ENCODE data around the gene SYNE1.
"Not testable (repeated sequence)": the region's sequence is repeated elsewhere in the genome, so short reads cannot be mapped to it uniquely, and the experiment has no call there.

Gene SYNE1

DNA sequence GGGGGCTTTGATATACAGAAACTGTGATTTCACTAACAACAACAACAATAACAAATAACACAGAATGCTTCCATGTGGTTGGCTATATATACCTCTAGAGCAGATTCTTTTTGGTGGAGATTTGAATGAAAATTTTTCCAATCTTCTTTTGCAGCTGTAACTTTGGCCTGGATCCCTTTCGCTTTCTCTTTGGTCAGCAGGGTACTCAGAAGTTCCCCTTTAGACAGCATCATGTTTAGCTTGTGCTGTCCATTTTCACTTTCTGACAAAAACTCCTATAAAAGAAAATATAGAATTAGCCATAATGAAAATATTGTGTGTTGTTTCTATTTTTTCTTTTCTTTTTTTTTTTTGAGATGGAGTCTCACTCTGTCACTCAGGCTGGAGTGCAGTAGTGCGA is 264.2 kb downstream of the SYNE1 start:
- no peak for DNase-seq (ENCODE audit: low spot score)

DNA sequence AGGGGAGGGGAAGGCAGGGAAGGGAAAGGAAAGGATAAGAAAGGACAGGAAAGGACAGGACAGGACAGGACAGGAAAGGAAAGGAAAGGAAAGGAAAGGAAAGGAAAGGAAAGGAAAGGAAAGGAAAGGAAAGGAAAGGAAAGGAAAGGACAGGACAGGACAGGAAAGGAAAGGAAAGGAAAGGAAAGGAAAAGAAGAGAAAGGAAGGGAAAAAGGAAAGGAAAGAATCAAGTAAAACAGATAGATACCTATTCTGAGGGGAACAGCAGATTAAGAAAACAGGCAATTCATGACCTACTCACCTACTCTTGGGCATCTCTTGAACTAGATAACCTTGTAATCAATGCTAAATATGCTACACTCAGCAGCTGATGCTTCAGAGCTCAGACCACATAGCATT is 265.4 kb downstream of the SYNE1 start:
- DNase-seq (ENCODE audit: low spot score) = no peak

- DNase-seq (ENCODE audit: low spot score) = no peak
These were observed 268.2 kb downstream of the SYNE1 start for GRCh38 chr6:152368751-152369624.

- DNase-seq (ENCODE audit: low spot score) = no peak
These were observed 272.3 kb downstream of the SYNE1 start for GRCh38 chr6:152364866-152365265.

DNA sequence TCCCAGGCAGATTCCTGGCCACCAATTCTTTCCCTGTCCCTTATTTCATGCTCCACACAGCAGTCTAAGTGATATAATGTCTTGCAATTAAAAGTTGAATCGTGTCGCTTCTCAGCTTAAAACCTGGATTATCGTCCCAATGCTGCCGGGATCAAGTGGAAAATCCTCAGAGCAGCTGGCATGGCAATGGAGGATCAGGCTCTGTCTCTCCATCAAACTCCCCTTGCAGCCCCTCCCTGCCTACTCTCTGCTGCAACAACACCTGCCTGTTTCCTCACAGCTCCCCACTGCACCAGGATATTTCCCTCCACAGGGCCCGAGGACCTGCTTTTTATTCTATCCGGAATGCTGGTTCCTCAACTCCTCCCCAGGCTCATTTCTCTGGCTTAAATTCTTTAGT is 277.1 kb downstream of the SYNE1 start:
- no peak for DNase-seq (ENCODE audit: low spot score)

- DNase-seq (ENCODE audit: low spot score) = peak; percentile 26
These were observed 280.5 kb downstream of the SYNE1 start for GRCh38 chr6:152356662-152357061.

GRCh38 chr6:152356016-152356415 is 281.1 kb downstream of the SYNE1 start:
- no peak for DNase-seq (ENCODE audit: low spot score)

GRCh38 chr6:152355166-152355565 is 282.0 kb downstream of the SYNE1 start:
- DNase-seq (ENCODE audit: low spot score) = no peak

- no peak for DNase-seq (ENCODE audit: low spot score)
These were observed 283.7 kb downstream of the SYNE1 start for GRCh38 chr6:152353440-152353839.

DNA sequence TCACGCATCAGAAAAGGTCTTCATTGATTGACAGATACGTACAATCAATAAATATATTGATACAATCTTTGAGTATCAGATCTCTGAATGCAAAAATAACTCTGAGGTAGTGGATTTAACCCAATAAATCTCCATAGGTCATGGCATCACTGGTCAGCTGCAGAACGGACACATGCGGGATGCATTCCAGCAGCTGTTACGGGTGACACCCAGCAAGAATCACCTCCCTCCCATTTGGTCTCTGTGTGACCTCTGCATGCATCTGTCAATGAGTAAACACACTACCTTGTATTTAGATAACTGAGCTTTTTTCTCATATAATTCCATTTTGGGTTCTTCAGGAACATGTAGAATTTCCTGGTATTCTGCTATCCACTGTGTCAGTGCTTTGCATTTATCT is 285.4 kb downstream of the SYNE1 start:
- no peak for DNase-seq (ENCODE audit: low spot score)

- no peak for DNase-seq (ENCODE audit: low spot score)
These were observed 286.1 kb downstream of the SYNE1 start for GRCh38 chr6:152351110-152351509.

DNA sequence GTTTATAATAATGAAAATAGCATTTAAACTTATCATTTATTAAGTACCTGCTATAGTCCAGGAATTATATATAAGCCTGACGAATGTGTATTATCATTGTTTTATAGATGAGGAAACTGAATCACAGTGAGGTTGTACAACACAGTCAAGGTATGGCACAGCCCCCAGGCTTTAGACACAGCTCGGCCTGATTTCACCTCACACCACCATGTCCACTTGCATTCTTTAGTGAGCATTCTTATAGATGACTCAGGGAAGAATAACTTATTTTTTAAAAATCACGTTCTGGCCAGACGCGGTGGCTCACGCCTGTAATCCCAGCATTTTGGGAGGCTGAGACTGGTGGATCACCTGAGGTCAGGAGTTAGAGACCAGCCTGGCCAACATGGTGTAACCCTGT is 289.0 kb downstream of the SYNE1 start:
- DNase-seq (ENCODE audit: low spot score) = no peak

DNA sequence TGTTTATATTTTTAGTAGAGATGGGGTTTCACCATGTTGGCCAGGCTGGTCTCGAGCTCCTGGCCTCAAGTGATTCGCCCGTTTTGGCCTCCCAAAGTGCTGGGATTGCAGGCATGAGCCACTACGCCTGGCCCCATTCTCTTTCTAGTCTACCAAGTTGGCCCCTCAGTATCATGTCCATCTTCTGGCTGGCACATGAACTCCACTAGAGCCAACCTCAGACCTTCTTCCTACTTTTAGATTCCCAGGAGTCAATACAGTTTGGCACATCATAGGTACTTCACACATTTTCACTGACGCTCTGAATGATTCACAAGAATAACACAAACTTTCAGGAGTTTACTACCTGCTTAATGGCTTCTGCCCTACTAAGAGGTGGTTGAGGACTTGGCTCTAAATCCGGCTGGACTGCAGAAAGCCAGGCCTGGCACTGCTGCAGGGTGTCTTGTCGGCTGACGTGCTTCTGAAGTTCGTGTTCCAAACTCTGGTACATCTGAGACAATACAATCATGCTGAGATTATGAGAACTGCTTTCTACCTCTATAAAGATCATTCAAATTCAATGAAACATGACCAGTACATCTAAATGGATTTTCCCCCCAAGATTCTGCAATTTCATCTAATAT is 293.3 kb downstream of the SYNE1 start:
- no peak for DNase-seq (ENCODE audit: low spot score)

GRCh38 chr6:152341596-152341995 is 295.6 kb downstream of the SYNE1 start:
- DNase-seq (ENCODE audit: low spot score) = no peak

GRCh38 chr6:152338335-152339125 is 298.6 kb downstream of the SYNE1 start:
- peak; percentile 70 for DNase-seq (ENCODE audit: low spot score)

GRCh38 chr6:152334555-152334954 is 302.6 kb downstream of the SYNE1 start:
- no peak for DNase-seq (ENCODE audit: low spot score)

DNA sequence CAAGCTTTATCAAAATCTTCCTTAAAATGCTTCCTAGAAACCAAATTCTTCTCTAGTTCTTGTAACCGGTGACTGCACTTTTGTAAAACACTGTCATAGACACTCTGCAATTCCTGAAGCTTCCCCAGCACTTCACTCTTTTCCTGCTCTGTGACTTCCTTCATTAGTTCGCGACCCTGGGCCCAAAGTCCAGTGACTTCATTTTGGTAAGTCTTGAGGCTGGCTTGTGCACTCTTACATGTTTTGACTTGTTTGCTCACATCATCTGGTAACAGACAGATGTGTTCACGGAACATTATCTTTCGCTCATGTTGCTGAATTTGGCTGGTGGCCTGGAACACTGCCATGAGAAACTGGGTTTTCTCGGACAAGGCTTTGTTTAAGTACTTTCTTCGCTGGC is 306.2 kb downstream of the SYNE1 start:
- DNase-seq (ENCODE audit: low spot score) = no peak

GRCh38 chr6:152329638-152330448 is 307.3 kb downstream of the SYNE1 start:
- no peak for DNase-seq (ENCODE audit: low spot score)

GRCh38 chr6:152328200-152328599 is 309.0 kb downstream of the SYNE1 start:
- DNase-seq (ENCODE audit: low spot score) = not testable (repeated sequence)

DNA sequence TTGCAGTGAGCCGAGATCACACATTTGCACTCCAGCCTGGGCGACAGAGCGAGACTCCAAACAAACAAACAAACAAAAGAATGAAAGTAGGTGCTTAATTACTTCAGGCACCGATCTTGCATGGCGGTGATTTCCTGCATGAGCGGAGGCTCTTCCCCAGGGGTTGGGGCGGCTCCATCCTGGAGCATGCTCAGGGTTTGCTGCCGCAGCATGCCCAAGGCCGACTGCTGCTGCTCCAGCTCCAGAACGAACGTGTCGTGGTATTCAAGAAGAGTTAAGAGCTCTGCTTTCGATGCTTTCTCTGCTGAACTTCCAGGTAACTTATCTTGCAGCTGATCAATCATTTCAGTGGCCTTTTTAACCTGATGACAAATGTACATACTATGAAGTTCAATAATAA is 313.8 kb downstream of the SYNE1 start:
- no peak for DNase-seq (ENCODE audit: low spot score)

DNA sequence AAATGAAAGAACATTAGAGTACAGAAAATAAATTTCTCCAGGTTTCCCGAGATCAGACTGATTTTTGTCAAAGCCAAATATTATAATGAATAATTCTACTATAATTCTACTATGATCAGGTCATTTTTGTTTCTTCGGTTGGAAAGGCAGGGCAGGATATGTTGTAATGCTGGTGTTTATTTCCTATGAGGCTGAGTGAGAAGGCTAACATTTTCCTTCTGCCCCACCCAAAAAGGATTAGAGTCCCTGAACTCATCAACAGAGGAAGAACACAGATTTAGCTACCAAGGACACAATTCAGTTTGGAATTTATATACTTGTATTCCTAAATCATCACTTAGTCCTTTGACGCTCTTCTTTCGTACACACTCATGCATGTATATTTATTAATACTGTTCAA is 318.9 kb downstream of the SYNE1 start:
- peak; percentile 19 for DNase-seq (ENCODE audit: low spot score)

GRCh38 chr6:152316024-152316423 is 321.1 kb downstream of the SYNE1 start:
- peak; percentile 63 for DNase-seq (ENCODE audit: low spot score)
